GM12872 (cell line): ENCODE measurements around the gene EBF3.

ENCODE experiments used
- CTCF ChIP-seq: IDR thresholded peaks from 3 replicates; pipeline ENCODE4 v1.5.1; 2011; ENCODE audit warnings: low read depth, mild to moderate bottlenecking, low read length, moderate library complexity; ENCODE audit not compliant: insufficient read depth

EBF3 gene

GRCh38 chr10:129935102-129935866 lies 28.8 kb downstream of the EBF3 start:
- TF ChIP-seq CTCF = no peak

- no peak for TF ChIP-seq CTCF
Measured at GRCh38 chr10:129934196-129934925, 29.7 kb downstream of the EBF3 start.

- TF ChIP-seq CTCF = no peak
Measured at GRCh38 chr10:129933456-129934092, 30.5 kb downstream of the EBF3 start.

GRCh38 chr10:129932751-129933433 lies 31.2 kb downstream of the EBF3 start:
- TF ChIP-seq CTCF = no peak

- TF ChIP-seq CTCF = no peak
Measured at GRCh38 chr10:129932182-129932581, 31.9 kb downstream of the EBF3 start.

GRCh38 chr10:129929343-129930292 lies 34.5 kb downstream of the EBF3 start:
- no peak for TF ChIP-seq CTCF
